WTC11 (cell line): Measurements from ENCODE around the gene PDE4B.

Experiments
- E2F5 ChIP-seq: sonication (generic); formaldehyde crosslinking; IDR thresholded peaks from 2 replicates; pipeline ENCODE4 v1.8.1; 2022; ENCODE audit warnings: mild to moderate bottlenecking, moderate library complexity, missing genetic modification reagents
- ETV6 ChIP-seq: sonication (generic); formaldehyde crosslinking; IDR thresholded peaks from 2 replicates; pipeline ENCODE4 v1.8.1; 2022; ENCODE audit warnings: mild to moderate bottlenecking, missing genetic modification reagents
- IRF2 ChIP-seq: sonication (generic); formaldehyde crosslinking; IDR thresholded peaks from 2 replicates; pipeline ENCODE4 v1.8.0; 2022; ENCODE audit warnings: low read depth, missing genetic modification reagents, borderline replicate concordance
- MAX ChIP-seq: sonication (generic); formaldehyde crosslinking; IDR thresholded peaks from 2 replicates; pipeline ENCODE4 v1.8.0; 2022; ENCODE audit warnings: mild to moderate bottlenecking, missing genetic modification reagents
- PREB ChIP-seq: sonication (generic); formaldehyde crosslinking; IDR thresholded peaks from 2 replicates; pipeline ENCODE4 v1.8.1; 2022; ENCODE audit warnings: mild to moderate bottlenecking, missing genetic modification reagents, moderate library complexity, borderline replicate concordance
- TEAD4 ChIP-seq: sonication (generic); formaldehyde crosslinking; IDR thresholded peaks from 2 replicates; pipeline ENCODE4 v1.8.0; 2022; ENCODE audit warnings: mild to moderate bottlenecking, missing genetic modification reagents
- USF2 ChIP-seq: sonication (generic); formaldehyde crosslinking; IDR thresholded peaks from 2 replicates; pipeline ENCODE4 v1.8.1; 2023; ENCODE audit warnings: mild to moderate bottlenecking, missing genetic modification reagents, moderate library complexity
- ZNF121 ChIP-seq: sonication (generic); formaldehyde crosslinking; IDR thresholded peaks from 2 replicates; pipeline ENCODE4 v1.8.0; 2023; ENCODE audit warnings: missing genetic modification reagents
- ZNF396 ChIP-seq: fragments of 250-450 bp; sonication (Bioruptor Pico); IDR thresholded peaks from 2 replicates; pipeline ENCODE4 v1.8.0; 2021; ENCODE audit warnings: mild to moderate bottlenecking, moderate library complexity, borderline replicate concordance
- TF ChIP-seq, protein P1 (sequence below): fragments of 200-600 bp; IDR thresholded peaks from 2 replicates; pipeline ENCODE4 v1.8.0; 2022; ENCODE audit warnings: antibody characterized with exemption
- TF ChIP-seq, protein P2 (sequence below): sonication (generic); formaldehyde crosslinking; conservative IDR thresholded peaks from 2 replicates; pipeline ENCODE4 v1.8.1; 2022; ENCODE audit warnings: mild to moderate bottlenecking, missing genetic modification reagents
- TF ChIP-seq, protein P3 (sequence below): sonication (generic); formaldehyde crosslinking; IDR thresholded peaks from 2 replicates; pipeline ENCODE4 v1.8.0; 2022; ENCODE audit warnings: mild to moderate bottlenecking, missing genetic modification reagents

DNA sequence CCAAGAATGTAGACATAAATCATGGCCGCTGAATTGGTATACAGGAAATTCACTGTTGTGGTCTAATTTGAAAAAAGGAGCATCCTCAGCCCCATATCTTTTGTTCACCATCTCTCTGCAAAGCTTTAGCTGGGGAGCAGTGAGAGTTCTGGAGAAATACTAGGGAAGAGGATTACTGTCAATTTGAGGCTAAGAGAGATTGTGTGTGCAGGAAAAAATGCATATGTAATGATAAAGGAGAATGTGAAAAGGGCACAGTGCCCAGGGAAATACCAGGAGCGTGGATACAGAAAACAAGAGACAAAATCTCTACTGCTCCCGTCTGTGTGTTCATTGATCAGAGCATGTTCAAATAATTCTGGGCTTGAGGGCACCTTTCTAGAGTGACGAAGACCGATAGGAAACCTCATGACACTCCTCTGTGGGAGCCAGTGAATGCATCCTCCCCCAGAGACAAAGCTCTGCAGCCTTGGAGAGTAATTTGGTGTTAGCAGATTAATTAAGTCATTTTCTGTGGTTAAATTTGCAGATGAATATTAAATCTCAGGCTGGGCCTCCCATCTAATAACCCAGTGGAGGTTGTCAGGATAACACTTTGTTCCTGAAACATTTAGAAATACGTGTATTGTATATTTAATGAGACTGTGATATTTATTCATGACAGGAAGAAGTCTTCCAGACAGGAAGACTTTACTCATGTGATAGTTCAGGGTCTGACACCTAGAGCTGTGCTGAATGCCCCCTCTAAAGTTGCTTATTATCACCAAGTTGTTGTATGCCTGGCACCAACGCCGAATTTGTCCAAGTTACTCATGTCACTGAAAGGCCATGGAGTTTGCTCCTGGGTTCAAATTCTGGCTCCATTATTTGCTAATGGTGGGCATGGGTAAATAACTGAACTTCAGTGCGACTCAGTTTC is 453.9 kb downstream of the PDE4B start:
- TF ChIP-seq, protein P1, sequence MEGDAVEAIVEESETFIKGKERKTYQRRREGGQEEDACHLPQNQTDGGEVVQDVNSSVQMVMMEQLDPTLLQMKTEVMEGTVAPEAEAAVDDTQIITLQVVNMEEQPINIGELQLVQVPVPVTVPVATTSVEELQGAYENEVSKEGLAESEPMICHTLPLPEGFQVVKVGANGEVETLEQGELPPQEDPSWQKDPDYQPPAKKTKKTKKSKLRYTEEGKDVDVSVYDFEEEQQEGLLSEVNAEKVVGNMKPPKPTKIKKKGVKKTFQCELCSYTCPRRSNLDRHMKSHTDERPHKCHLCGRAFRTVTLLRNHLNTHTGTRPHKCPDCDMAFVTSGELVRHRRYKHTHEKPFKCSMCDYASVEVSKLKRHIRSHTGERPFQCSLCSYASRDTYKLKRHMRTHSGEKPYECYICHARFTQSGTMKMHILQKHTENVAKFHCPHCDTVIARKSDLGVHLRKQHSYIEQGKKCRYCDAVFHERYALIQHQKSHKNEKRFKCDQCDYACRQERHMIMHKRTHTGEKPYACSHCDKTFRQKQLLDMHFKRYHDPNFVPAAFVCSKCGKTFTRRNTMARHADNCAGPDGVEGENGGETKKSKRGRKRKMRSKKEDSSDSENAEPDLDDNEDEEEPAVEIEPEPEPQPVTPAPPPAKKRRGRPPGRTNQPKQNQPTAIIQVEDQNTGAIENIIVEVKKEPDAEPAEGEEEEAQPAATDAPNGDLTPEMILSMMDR, result no peak
- TF ChIP-seq MAX (CRISPR knock-in tag) (no peak), E2F5 (no peak), ZNF396 (CRISPR knock-in tag) (no peak), ETV6 (CRISPR knock-in tag) (no peak), USF2 (CRISPR knock-in tag) (no peak), ZNF121 (CRISPR knock-in tag) (no peak), TEAD4 (CRISPR knock-in tag) (no peak), IRF2 (CRISPR knock-in tag) (no peak), PREB (CRISPR knock-in tag) (no peak)
- TF ChIP-seq, protein P2, sequence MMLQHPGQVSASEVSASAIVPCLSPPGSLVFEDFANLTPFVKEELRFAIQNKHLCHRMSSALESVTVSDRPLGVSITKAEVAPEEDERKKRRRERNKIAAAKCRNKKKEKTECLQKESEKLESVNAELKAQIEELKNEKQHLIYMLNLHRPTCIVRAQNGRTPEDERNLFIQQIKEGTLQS, result no peak
- TF ChIP-seq, protein P3, sequence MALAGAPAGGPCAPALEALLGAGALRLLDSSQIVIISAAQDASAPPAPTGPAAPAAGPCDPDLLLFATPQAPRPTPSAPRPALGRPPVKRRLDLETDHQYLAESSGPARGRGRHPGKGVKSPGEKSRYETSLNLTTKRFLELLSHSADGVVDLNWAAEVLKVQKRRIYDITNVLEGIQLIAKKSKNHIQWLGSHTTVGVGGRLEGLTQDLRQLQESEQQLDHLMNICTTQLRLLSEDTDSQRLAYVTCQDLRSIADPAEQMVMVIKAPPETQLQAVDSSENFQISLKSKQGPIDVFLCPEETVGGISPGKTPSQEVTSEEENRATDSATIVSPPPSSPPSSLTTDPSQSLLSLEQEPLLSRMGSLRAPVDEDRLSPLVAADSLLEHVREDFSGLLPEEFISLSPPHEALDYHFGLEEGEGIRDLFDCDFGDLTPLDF (CRISPR knock-in tag), result no peak
